Measurements from ENCODE around the gene ERICH6B.
"Not testable (repeated sequence)": the region's sequence is repeated elsewhere in the genome, so short reads cannot be mapped to it uniquely, and the experiment has no call there.

Gene ERICH6B

DNA sequence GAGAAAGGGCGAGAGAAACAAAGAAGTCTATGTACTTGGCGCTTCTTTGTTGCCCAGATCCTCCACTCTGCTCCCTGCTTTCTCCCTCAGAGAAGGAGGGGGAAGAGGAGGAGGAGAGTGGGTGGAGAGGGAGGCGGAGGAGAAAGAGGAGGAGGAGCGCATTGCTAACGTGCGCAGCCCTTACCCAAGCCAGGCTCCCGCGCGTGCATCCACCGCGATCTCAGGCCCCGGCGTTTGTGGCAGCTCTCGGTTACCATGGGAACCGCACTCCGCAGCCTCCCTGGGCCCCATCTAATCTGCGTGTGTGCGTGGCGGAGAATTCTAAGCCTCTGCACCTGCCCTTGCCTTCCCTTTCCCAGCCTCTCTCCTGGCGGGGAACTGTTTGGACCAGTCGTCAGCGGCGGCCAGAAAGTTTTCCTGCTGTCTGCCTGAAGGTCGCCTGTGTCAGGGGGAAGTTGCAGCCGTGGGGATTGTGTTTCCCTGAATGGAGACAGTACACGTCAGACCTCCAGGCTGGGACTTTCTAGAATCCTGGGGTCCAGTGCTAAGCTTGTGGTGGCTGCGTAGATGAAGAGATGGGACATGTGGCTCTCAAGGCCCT lies at the start of gene ERICH6B:
TSS of gene ERICH6B (minus strand) at position 239 of the 601 bp plus-strand sequence. CDS start 18,734 bp downstream, outside the sequence.
- FAIRE-seq, result no peak

DNA sequence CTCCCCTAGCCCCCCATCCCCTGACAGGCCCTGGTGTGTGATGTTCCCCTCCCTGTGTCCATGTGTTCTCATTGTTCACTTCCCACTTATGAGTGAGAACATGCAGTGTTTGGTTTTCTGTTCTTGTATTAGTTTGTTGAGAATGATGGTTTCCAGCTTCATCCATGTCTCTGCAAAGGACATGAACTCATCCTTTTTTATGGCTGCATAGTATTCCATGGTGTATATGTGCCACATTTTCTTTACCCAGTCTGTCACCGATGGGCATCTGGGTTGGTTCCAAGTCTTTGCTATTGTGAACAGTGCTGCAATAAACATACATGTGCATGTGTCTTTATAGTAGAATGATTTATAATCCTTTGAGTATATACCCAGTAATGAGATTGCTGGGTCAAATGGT lies 47.4 kb upstream of the ERICH6B start:
- not testable (repeated sequence) for FAIRE-seq

DNA sequence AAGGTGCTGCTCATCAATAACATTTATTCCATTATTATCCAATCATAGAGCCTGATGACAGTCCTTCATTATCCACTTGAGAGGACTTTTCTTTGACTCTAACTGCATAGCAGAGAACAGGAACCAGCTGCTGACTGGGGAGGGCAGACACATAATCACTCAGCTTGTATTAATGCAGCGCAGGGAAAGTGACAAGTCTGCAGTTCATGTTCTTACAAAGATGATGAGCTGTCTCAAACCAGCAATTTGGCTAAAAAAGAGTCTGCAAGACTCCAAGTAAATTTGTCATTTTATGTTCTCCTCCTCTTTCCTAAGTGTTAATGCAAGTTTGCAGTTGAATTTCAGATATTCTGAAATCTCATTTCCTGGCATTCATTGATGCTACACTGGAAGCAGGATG lies 46.6 kb upstream of the ERICH6B start:
- no peak for FAIRE-seq

DNA sequence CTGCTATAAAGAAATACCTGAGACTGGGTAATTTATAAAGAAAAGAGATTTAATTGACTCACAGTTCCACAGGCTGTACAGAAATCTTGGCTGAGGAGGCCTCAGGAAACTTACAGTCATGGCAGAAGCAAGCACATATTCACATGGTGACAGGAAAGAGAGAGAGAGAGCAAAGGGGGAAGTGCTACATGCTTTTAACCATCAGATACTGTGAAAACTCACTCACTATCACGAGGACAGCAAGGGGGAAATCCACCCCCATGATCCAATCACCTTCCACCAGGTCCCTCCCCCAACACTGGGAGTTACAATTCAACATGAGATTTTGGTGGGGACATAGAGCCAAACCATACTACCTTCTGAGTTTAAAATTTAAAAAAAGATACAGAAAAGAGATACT lies 44.9 kb upstream of the ERICH6B start:
- not testable (repeated sequence) for FAIRE-seq

DNA sequence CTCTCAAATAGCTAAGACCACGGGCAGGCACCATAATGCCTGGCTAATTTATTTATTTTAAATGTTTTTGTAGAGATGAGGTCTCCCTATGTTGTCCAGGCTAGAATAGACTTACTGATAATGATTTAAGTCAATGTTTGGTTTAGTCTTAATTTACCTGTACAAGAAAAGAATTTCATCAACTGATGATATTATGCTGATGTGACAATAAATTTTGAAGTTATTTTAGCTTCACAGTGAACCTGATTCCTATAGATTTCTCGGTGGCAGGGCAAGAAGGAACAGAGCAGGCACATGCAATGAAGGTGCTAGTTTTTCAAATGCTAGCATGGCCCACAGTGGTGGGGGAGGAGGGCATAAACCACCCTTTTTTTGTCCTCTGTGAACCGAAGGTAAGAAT lies 44.0 kb upstream of the ERICH6B start:
- FAIRE-seq, result no peak

DNA sequence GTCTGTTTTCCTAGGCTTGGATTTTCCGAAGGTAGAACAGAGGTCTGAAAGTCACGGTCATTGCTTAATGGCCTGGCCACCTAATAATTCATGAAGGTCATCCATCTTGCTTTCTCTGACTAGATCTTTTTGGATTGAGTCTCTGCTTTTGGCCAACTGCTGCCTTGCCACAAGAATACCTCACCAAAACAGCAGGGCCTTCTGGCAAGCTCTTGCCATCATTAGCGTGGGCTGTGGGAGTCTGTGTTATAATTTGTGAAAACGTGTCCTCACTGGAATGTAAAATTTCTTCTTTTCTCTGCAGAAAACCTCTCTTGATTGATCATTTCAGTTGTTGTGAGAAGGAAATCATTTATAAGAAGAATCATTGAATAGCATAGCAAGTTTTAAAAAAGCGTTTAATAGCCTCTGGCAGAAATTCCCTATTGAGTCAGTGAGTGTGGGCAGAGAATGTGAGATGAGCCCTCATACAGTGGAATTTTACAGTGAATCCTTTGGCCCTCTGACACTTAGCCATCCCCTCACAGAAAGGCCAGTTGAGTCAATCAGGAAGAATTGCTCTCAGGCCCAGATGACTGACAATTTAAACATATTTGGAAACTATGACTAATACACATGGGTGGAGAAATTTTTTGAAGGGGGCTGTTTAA lies 43.2 kb upstream of the ERICH6B start:
- FAIRE-seq, result no peak

DNA sequence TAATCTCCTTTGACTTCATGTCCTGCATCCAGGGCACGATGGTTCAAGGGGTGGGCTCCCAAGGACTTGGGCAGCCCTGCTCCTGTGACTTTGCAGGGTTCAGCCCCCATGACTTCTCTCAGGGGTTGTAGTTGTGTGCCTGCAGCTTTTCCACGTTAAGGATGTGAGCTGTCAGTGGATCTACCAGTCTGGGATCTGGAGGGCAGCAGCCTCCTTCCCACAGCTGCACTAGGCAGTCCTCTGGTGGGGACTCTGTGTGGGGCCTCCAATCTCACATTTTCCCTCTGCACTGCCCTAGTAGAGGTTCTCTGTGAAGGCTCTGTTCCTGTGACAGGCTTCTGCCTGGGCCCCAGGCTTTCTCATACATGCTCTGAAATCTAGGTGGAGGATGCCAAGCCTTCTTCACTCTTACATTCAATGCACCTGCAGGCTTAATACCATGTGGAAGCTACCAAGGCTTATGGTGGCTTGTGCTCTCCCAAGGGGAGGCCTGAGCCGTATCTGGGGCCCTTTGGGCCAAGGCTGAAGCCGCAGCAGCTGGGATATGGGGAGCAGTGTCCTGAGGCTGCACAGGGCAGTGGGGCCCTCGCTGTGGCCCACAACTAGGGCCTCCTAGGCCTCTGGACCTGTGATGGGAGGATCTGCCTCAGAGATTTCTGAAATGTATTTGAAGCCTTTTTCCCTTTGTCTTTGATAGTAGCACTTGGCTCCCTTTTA lies 39.3 kb upstream of the ERICH6B start:
- FAIRE-seq, result no peak

DNA sequence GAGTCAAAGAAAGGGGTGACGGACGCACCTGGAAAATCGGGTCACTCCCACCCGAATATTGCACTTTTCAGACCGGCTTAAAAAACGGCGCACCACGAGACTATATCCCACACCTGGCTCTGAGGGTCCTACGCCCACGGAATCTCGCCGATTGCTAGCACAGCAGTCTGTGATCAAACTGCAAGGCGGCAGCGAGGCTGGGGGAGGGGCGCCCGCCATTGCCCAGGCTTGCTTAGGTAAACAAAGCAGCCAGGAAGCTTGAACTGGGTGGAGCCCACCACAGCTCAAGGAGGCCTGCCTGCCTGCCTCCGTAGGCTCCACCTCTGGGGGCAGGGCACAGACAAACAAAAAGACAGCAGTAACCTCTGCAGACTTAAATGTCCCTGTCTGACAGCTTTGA lies 29.7 kb upstream of the ERICH6B start:
- FAIRE-seq, result not testable (repeated sequence)

DNA sequence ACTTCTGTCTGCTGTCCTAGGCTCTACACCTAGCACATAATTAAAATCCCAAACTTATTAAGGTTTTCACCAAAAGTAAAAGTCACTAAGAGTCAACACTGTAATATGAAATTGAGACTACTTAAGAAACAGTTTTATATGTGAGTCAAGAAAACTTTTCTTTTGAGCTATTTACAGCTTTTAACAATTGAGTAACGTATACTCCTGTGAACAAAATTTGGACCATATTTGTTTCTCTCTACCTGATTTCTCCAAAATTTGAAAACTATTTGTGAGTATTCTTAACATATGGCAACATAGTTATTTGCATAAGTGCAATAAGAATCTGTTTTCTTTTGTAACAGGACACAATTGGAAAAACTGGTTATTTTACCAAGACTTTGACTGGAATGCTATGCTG lies 26.6 kb upstream of the ERICH6B start:
- not testable (repeated sequence) for FAIRE-seq

DNA sequence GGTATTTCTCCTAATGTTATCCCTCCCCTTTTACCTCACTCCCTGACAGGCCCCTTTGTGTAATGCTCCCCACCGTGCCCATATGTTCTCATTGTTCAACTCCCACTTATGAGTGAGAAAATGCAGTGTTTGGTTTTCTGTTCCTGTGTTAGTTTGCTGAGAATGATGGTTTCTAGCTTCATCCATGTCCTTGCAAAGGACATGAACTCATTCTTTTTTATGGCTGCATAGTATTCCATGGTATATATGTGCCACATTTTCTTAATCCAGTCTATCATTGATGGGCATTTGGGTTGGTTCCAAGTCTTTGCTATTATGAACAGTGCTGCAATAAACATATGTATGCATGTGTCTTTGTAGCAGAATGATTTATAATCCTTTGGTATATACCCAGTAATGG lies 19.8 kb upstream of the ERICH6B start:
- not testable (repeated sequence) for FAIRE-seq

DNA sequence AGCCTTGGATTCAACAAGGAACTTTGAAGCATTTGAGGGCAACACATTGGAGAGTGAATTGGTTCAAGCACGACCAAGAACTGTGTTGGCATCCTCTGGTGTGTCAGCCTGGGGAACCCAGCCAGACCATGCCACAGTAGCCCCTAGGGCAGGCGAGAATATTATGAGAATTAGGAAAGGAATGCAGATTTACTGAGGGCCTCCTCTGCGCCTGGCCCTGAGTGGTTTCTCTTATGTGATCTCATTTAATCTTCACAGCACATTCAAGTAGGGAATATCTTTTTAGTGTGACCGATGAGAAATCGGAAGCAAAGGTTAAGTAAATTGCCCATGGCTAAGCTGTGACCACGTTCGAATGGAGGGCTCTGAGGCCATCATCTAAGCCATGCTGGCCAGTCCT lies 15.3 kb upstream of the ERICH6B start:
- no peak for FAIRE-seq

DNA sequence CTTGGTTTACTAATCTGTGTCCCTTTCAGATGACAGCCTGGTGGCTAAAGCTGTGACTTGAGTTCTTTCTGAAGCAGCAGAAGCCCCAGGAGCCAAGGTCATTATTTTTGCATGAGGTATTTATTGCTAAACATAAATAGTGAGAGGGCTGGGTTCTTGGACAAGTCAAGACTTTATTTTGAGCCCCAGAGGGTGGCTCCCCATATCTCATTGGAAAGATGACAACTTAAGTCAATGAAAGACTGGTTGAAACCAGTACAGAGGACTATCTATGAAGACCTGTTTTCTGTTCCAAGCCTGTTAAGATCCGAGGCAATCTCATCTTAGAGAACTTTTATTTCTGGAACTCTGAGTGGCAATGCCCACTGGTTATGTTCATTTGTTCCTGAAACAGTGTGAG lies 14.4 kb upstream of the ERICH6B start:
- FAIRE-seq, result no peak

DNA sequence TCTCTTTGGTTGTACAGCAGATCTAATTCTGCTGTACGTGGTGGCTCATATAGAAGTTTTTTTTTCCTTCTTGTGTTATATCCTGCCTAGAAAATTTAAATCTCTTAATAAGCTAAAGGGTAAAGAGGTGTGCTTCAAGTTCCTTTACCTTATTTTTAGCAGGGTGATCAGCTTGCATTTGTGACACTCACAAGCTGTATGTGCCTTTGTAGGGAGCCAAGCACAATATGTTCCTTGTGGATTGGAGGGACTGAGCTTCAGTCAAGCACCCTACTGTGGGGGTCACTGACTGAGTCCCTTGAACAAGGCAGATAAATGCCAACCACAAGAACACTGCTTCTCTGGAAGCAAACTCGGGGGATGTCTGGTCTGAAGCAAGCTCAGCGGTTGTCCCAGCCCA lies 12.6 kb upstream of the ERICH6B start:
- no peak for FAIRE-seq

DNA sequence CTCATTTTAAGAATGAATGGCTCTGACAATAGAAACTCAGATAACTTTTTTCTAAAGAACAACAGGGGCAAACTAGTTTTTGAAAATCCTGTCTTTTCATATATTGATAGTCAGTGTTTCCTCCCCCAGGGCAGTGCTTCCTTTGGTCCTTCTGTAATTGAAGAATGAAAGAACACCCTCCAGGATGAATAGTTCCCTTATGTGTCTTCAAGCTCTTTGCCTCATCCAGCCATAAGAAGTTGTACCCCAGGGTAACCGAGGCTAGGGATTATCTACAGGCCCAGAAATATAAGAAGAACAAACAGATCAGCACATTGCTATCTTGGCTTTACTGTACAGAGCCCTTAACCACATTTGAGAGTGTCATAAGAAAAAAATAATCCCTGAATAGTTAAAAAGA lies 12.1 kb upstream of the ERICH6B start:
- FAIRE-seq, result no peak

DNA sequence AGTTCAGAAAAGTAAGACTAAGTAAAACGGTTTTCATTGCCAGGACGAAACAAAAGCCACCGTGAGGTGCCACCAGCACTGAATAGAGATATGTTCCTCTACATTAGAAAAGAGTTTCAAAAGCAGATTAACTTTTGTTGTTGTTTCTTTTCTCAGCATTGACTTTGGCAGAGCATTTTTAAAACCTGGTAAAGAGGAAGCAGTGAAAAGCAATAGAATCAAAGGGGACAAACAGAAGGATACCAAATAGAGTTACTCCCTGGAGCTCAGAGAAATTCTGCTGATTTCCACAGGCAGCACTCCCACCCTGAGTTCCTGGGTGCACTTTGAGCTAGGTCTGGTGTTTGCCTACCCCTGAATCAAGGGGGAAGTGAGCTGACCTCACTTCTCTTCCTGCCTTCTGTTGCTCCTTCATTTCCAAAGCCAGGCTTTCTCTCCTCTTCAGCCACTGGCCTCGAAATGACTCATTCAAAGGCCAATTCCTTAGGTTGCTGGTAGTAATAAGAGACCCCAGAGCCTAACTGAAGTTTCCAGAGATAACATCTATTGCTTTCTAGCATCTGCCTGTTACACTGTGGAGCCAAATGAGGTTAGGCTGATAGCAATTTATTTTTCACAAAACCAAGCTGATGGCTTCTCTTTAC lies 11.3 kb upstream of the ERICH6B start:
- FAIRE-seq, result no peak

DNA sequence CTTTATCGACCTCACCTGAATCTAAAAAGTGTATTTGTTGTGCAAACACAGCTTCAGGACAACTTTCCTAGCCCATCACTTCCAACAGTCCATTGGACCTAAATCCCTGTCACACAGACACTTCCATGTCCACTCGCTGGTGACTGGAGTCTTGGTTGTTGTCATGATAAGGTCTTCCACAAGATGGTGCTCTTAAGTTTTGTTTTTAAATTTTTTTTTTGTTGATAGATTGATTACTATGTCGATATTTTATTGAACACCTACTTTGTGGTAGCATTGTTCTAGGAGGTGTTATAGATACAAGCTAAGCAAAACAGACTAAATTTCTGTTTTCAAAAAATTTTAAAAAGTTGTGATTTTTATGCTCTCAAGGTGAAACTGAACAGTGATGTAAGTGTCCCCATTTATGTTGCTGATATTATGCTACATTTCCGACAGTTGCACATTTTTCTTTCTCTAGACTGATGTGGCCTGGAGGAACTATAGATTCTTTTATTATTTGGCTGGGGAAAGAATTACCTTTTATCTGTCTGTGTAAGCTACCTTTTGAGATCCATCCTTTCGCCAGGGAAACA lies 8.1 kb upstream of the ERICH6B start:
- peak; percentile 82 for FAIRE-seq

DNA sequence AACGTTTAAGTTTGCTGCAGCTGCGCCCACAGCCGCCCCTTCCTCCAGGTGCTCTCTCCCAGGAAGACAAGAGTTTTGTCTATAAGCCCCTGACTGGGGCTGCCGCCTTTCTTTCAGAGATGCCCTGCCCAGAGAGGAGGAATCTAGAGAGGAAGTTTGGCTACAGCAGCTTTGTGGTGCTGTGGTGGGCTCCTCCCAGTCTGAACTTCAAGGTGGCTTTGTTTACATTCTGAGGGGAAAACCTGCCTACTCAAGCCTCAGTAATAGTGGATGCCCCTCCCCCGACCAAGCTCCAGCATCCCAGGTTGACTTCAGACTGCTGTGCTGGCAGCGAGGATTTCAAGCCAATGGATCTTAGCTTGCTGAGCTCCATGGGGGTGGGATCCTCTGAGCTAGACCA lies 6.4 kb upstream of the ERICH6B start:
- FAIRE-seq, result no peak

DNA sequence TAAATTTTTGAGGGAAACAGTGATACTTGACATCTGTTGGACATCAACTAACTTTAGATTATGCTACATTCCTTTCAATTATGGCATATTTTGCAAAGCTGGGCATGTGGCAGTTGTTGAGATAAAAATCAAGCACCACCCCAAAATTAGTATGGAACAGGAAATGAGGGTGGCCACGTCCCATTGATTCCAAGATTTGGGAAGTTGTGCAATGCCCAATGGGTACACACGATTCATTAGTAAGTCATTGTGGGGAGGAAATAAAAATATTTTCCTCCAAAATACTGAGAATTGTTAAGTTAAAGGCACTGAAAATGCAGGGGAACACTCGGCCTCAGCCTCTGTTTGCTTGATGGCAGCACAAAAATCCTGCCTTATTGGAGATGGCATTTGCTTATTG lies 7.6 kb downstream of the ERICH6B start:
- FAIRE-seq, result no peak

DNA sequence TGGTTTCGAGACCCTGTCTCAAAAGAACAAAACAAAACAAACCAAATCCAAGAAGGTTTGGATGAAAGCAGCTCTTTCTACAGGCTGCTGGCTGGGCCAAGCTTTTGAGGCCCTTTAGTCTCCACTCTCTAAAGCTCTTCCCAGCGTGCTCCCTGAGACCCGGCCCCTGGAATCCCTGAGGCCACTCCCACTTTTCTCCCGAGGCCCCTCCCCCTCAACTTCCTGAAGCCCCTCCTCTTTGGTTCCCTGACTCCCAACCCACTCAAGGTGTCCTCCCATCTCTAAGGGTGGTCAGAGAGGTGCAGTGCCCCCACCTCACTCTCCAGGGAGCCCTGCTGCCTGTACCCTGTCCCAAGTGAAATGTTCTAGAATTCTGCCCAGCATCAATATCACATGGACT lies 10.6 kb downstream of the ERICH6B start:
- FAIRE-seq, result no peak

DNA sequence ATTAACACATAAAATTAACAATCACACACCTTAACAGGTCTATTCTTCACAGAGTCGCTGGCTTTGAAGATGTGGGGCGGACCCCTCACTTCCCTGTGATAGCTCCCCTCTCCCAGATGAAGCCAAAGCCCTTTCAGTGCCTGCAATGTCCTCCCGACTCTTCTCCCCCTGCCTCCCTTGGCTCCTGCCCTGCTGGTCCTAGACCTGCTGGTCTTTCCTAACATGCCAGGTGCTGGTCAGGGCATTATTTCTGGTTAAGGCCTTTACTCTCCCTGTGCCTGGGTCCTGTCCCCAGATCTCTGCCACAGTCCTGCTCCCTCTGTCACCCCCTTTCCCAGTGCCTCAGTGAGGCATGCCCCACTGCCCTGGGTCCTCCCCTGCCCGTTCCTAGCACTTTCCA lies 12.2 kb downstream of the ERICH6B start:
- FAIRE-seq, result no peak

DNA sequence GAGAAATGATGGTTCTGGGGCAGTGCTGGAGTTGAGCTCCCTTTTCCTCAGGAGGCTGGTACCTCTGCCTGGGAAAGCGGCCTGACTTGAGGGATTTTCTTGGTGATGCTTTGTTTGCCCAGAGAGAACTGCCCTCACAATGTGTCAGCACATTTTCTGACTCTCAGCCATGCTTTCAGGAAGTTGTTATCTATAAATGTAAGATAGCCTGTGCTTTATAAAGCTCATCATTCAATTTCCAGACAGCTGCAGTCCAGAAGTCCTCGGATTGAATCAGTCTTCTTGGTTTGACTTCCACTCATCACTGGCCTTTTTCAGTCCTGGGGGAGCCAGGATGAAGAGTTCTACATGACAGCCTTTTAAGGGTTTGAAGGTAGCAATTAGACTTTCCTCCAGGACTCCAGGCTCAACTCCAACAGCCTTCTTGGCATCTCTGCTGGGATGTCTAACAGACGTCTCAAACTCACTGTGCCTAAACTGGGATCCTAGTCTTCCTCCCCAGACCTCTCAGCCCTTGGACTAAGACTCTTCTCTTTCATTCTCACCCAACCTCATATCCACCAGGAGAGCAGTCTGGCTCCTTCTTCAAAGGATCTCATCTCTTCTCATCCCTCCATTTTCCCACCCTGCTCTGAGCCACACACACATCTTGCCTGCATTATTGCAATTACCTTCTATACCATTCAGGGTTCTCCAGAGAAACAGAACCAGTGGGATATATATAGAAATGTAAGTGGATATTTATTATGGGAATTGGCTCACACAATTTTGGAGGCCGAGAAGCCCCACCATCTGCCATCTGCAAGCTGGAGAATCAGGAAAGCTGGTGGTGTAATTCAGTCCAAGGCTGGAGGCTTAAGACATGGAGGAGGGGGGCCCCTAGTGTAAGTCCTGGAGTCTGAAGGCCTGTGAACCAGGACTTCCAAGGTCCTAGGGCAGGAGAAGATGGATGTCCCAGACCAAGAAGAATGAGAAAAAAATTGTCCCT lies 13.1 kb downstream of the ERICH6B start:
- FAIRE-seq, result no peak

DNA sequence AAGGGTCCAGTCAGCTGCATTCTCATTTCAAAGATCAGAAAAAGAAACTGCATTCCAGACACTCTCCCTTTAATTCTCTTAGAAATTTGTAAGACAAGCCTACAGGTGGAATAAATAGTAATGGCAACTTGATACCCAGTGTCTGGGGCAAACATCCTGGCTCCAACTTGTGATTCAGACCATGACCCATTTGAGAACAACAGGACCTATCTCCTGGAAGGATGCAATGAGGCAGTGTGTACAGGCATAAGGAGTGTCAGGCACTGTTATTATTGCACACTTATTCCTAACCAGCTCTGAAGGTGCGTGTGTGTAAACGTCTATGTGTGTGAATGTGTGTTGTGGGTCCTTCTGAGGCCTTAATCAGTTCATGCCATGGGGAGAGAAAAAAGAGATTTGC lies 13.9 kb downstream of the ERICH6B start:
- no peak for FAIRE-seq

All from A204.1 (cell line).